A549 (cell line): ENCODE results near the gene MYOM1. TPM values are rescaled to one million over a fixed set of nuclear protein-coding genes. Genes with fewer than 3 reads are reported as not detected.

Experiments
- ATAC-seq, 2 experiments: fragments of 200-7000 bp in 1 of 2; fragments of >200 bp in 1 of 2; cut with Nextera tagmentation in 1 of 2; cut with Tn5 transposase in 1 of 2; 3 replicates each; pipeline versions ENCODE4 v1.8.0 to v1.9.1; 2018 to 2020; ENCODE audit warnings: mild to moderate bottlenecking in 1 of 2, moderate library complexity in 1 of 2
- CTCF ChIA-PET: fragments of 300-600 bp; sonication (Branson Sonifier 250); formaldehyde crosslinking; extraction: SDS; loops from one replicate; lab custom pipeline; 2021; ENCODE audit warnings: antibody characterized with exemption, inconsistent platforms; lab: Yijun Ruan, JAX
- POLR2A ChIA-PET: fragments of 350-600 bp; formaldehyde crosslinking; extraction: SDS; loops from one replicate; lab custom pipeline; 2021; ENCODE audit warnings: antibody characterized with exemption, inconsistent platforms; lab: Yijun Ruan, JAX
- DNase-seq, 2 experiments: peaks; one replicate each; pipeline versions ENCODE4 v3.0.0 to v3.0.0-alpha.2; 2011 to 2016; ENCODE audit warnings: low read depth in 1 of 2, low spot score in 1 of 2
- FAIRE-seq: peaks from 2 replicates; lab custom pipeline; 2011; peaks lifted over from hg19 to GRCh38; lab: Jason Lieb, UNC
- H3K27ac ChIP-seq, 2 experiments: fragments of >200 bp; sonication (Bioruptor Twin); formaldehyde crosslinking; 3 replicates each; pipeline ENCODE4 v1.5.1; 2016 to 2017
- H3K4me1 ChIP-seq: fragments of >200 bp; sonication (Bioruptor Twin); formaldehyde crosslinking; 3 replicates; pipeline ENCODE4 v1.6.1; 2016
- H3K4me2 ChIP-seq: fragments of >200 bp; sonication (Bioruptor Twin); formaldehyde crosslinking; 3 replicates; pipeline ENCODE4 v1.6.1; 2016
- H3K4me3 ChIP-seq: fragments of >200 bp; sonication (Bioruptor Twin); formaldehyde crosslinking; 3 replicates; pipeline ENCODE4 v1.5.1; 2016
- H3K9me3 ChIP-seq: fragments of >200 bp; sonication (Bioruptor Twin); formaldehyde crosslinking; 3 replicates; pipeline ENCODE4 v1.6.1; 2016
- CHD2 ChIP-seq: fragments of 150-350 bp; IDR thresholded peaks from 2 replicates; pipeline ENCODE4 v1.6.1; 2014; ENCODE audit warnings: low read length; ENCODE audit not compliant: partially characterized antibody
- CHD4 ChIP-seq: fragments of 200-600 bp; sonication (generic); IDR thresholded peaks from 2 replicates; pipeline ENCODE4 v1.6.1; 2016; ENCODE audit warnings: antibody characterized with exemption, mild to moderate bottlenecking, borderline replicate concordance
- EHMT2 ChIP-seq: fragments of 200-600 bp; sonication (generic); IDR thresholded peaks from 2 replicates; pipeline ENCODE4 v1.6.1; 2016; ENCODE audit warnings: antibody characterized with exemption, low read depth, mild to moderate bottlenecking, moderate library complexity
- ESRRA ChIP-seq: fragments of 150-350 bp; IDR thresholded peaks from 2 replicates; pipeline ENCODE4 v1.6.1; 2014; ENCODE audit warnings: mild to moderate bottlenecking, low read length, borderline replicate concordance
- FOSL2 ChIP-seq, 2 experiments: fragments of 450-650 bp in 1 of 2; fragments of >200 bp in 1 of 2; sonication (Bioruptor Twin) in 1 of 2; formaldehyde crosslinking; IDR thresholded peaks; 2 replicates each; pipeline versions ENCODE4 v1.5.0 to v1.6.1; 2016 to 2020; ENCODE audit warnings: mild to moderate bottlenecking in 1 of 2, moderate library complexity in 1 of 2
- HEYL ChIP-seq: fragments of 250-450 bp; sonication (Bioruptor Pico); IDR thresholded peaks from 2 replicates; pipeline ENCODE4 v1.8.0; 2021; ENCODE audit warnings: mild to moderate bottlenecking, moderate library complexity
- HOXA7 ChIP-seq: fragments of 250-450 bp; sonication (Bioruptor Pico); IDR thresholded peaks from 2 replicates; pipeline ENCODE4 v1.5.0; 2020; ENCODE audit warnings: mild to moderate bottlenecking, moderate library complexity
- KDM1A ChIP-seq: fragments of 200-600 bp; sonication (generic); IDR thresholded peaks from 2 replicates; pipeline ENCODE4 v1.6.1; 2016; ENCODE audit warnings: low read depth, mild to moderate bottlenecking
- NR3C1 ChIP-seq: fragments of >200 bp; sonication (Bioruptor Twin); formaldehyde crosslinking; IDR thresholded peaks from 3 replicates; pipeline ENCODE4 v1.6.1; 2017
- PHF8 ChIP-seq: fragments of 200-600 bp; sonication (generic); IDR thresholded peaks from 2 replicates; pipeline ENCODE4 v1.6.1; 2016; ENCODE audit warnings: low read depth, mild to moderate bottlenecking, antibody characterized with exemption, moderate library complexity, borderline replicate concordance
- RAD21 ChIP-seq, 2 experiments: fragments of >200 bp in 1 of 2; sonication (Bioruptor Twin) in 1 of 2; formaldehyde crosslinking in 1 of 2; IDR thresholded peaks in 1 of 2; conservative IDR thresholded peaks in 1 of 2; 2 replicates in 1 of 2; 3 replicates in 1 of 2; pipeline ENCODE4 v1.6.1; 2012 to 2018; ENCODE audit warnings: inconsistent platforms in 1 of 2
- RNF2 ChIP-seq: fragments of 200-600 bp; sonication (generic); IDR thresholded peaks from 2 replicates; pipeline ENCODE4 v1.6.1; 2016; ENCODE audit warnings: low read depth, mild to moderate bottlenecking, antibody characterized with exemption, moderate library complexity, borderline replicate concordance
- SREBF2 ChIP-seq: fragments of 450-650 bp; IDR thresholded peaks from 2 replicates; pipeline ENCODE4 v1.6.1; 2014; ENCODE audit warnings: mild to moderate bottlenecking, moderate library complexity
- ZC3H11A ChIP-seq: fragments of 450-650 bp; IDR thresholded peaks from 2 replicates; pipeline ENCODE4 v1.6.1; 2014; ENCODE audit warnings: antibody characterized with exemption, mild to moderate bottlenecking
- ZSCAN20 ChIP-seq: fragments of 250-450 bp; sonication (Bioruptor Pico); IDR thresholded peaks from 2 replicates; pipeline ENCODE4 v1.8.0; 2022; ENCODE audit warnings: mild to moderate bottlenecking, moderate library complexity
- WGBS: methylation state at CpG from one replicate; pipeline ENCODE4 v1.1.6; 2017; ENCODE audit errors: missing lambda C conversion rate; 5-methylcytosine and 5-hydroxymethylcytosine counted together
- polyA plus RNA-seq, 4 experiments: library from polyadenylated mRNA; depleted of rRNA in 3 of 4; stranded (reverse); fragments of >200 nt; fragmentation: RNase III in 1 of 4; extraction: RNeasy Plus Mini Kit Qiagen cat#74134 plus additional on column Dnase treatment in 1 of 4; gene quantifications; 2 replicates in 3 of 4; 3 replicates in 1 of 4; pipeline ENCODE4 v1.2.3, GENCODE V29; 2011 to 2017
- TF ChIP-seq, protein P1 (sequence below): fragments of 200-600 bp; sonication (generic); IDR thresholded peaks from 2 replicates; pipeline ENCODE4 v1.6.1; 2016; ENCODE audit warnings: antibody characterized with exemption, mild to moderate bottlenecking, moderate library complexity
- TF ChIP-seq, protein P2 (sequence below): fragments of 250-450 bp; sonication (Bioruptor Pico); IDR thresholded peaks from 2 replicates; pipeline ENCODE4 v1.5.0; 2020; ENCODE audit warnings: low read depth, mild to moderate bottlenecking, moderate library complexity
- TF ChIP-seq, protein P3 (sequence below): IDR thresholded peaks from 2 replicates; pipeline ENCODE4 v1.6.1; 2012

The MYOM1 gene
- polyA plus RNA-seq, 2 of the 4 experiments (the other 2 are of a cell fraction) = 0.18 to 0.30 TPM

DNA sequence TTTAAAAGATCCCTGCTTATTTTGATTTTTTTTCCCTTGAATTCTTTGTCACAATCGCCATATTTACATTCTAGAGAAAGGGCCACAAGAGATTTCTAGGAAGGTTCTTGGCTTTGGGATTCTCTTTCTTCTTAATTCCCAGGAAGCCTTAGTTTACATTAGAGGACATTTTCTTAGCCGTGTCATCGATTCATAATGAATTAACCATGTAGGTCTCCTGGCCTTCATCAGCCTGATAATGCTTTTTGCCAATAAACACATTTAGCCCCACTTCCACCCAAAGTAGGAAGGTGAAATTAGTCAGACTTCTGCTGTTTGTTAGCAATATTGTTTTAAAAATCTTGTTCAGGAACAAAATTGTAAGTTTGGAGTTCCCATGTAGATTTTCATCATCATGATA lies 135.6 kb downstream of the MYOM1 start:
- no peak for ATAC-seq
- ChIA-PET POLR2A (no interaction called here), CTCF (interaction anchor here (1.4 kb wide), 1 partner anchor 21 kb away, joined by 4 read pairs; no protein-coding TSS in a partner anchor)
- no peak overlapping the region for H3K27ac ChIP-seq
- no peaks in the 10 kb centered on the region for H3K4me1 ChIP-seq
- TF ChIP-seq HEYL (CRISPR knock-in tag) (no peak), EHMT2 (no peak)
- H3K4me2 ChIP-seq = no peak overlapping the region
- no peak for FAIRE-seq
- no peaks in the 10 kb centered on the region for H3K9me3 ChIP-seq
- DNase-seq = no peak
- 94% methylated on average over 3 of the region's 3 CpGs for WGBS
- H3K4me3 ChIP-seq = no peak overlapping the region

DNA sequence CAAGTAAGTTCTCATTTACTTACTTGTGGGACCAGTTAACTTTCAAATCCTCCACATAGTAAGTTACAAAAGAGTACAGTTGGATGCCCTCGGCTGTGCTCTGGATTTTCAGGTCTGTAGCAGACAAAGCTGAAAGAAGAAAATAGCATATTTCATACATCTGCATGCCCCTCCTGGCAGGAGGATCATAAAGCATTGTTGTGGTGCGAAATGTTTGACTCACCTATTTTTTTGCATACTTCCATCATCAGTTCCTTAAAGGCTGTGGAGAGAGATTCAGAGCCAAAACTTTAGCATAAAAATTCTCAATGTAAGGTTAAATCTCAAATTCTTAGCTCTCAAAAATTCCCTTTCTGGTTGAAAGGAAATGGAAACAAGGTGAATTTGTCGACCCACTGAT lies 136.0 kb downstream of the MYOM1 start:
- TF ChIP-seq, protein P1, sequence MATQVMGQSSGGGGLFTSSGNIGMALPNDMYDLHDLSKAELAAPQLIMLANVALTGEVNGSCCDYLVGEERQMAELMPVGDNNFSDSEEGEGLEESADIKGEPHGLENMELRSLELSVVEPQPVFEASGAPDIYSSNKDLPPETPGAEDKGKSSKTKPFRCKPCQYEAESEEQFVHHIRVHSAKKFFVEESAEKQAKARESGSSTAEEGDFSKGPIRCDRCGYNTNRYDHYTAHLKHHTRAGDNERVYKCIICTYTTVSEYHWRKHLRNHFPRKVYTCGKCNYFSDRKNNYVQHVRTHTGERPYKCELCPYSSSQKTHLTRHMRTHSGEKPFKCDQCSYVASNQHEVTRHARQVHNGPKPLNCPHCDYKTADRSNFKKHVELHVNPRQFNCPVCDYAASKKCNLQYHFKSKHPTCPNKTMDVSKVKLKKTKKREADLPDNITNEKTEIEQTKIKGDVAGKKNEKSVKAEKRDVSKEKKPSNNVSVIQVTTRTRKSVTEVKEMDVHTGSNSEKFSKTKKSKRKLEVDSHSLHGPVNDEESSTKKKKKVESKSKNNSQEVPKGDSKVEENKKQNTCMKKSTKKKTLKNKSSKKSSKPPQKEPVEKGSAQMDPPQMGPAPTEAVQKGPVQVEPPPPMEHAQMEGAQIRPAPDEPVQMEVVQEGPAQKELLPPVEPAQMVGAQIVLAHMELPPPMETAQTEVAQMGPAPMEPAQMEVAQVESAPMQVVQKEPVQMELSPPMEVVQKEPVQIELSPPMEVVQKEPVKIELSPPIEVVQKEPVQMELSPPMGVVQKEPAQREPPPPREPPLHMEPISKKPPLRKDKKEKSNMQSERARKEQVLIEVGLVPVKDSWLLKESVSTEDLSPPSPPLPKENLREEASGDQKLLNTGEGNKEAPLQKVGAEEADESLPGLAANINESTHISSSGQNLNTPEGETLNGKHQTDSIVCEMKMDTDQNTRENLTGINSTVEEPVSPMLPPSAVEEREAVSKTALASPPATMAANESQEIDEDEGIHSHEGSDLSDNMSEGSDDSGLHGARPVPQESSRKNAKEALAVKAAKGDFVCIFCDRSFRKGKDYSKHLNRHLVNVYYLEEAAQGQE = no peak
- TF ChIP-seq, protein P2, sequence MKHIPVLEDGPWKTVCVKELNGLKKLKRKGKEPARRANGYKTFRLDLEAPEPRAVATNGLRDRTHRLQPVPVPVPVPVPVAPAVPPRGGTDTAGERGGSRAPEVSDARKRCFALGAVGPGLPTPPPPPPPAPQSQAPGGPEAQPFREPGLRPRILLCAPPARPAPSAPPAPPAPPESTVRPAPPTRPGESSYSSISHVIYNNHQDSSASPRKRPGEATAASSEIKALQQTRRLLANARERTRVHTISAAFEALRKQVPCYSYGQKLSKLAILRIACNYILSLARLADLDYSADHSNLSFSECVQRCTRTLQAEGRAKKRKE = no peak
- TF ChIP-seq CHD4 = no peak
- TF ChIP-seq FOSL2 (IDR thresholded peaks at IDR 0.05) = no peak
- TF ChIP-seq FOSL2 (CRISPR knock-in tag; IDR thresholded peaks at IDR 0.05) = no peak
- no peak for TF ChIP-seq RNF2
- TF ChIP-seq ZC3H11A = no peak
- TF ChIP-seq, protein P3, sequence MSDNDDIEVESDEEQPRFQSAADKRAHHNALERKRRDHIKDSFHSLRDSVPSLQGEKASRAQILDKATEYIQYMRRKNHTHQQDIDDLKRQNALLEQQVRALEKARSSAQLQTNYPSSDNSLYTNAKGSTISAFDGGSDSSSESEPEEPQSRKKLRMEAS = no peak
- TF ChIP-seq SREBF2 = no peak
- TF ChIP-seq ZSCAN20 (CRISPR knock-in tag) = no peak
- TF ChIP-seq KDM1A = no peak
- TF ChIP-seq NR3C1 = no peak
- no peak for TF ChIP-seq PHF8
- no peak for TF ChIP-seq RAD21 (conservative IDR thresholded peaks at IDR 0.05 in 1 of 2, IDR thresholded peaks at IDR 0.05 in 1 of 2)
- no peak for TF ChIP-seq CHD2
- no peak for TF ChIP-seq HEYL (CRISPR knock-in tag)
- no peak for TF ChIP-seq HOXA7 (CRISPR knock-in tag)
- Histone ChIP-seq H3K27ac (no peak overlapping the region), H3K4me3 (no peak overlapping the region), H3K9me3 (no peaks in the 10 kb centered on the region), H3K4me1 (no peaks in the 10 kb centered on the region), H3K4me2 (no peak overlapping the region)
- no peak for DNase-seq
- ChIA-PET CTCF (interaction anchor here (1.4 kb wide), 1 partner anchor 21 kb away, joined by 4 read pairs; no protein-coding TSS in a partner anchor), POLR2A (no interaction called here)
- no peak for FAIRE-seq
- 72% methylated on average over 3 of the region's 3 CpGs for WGBS
- ATAC-seq = no peak

DNA sequence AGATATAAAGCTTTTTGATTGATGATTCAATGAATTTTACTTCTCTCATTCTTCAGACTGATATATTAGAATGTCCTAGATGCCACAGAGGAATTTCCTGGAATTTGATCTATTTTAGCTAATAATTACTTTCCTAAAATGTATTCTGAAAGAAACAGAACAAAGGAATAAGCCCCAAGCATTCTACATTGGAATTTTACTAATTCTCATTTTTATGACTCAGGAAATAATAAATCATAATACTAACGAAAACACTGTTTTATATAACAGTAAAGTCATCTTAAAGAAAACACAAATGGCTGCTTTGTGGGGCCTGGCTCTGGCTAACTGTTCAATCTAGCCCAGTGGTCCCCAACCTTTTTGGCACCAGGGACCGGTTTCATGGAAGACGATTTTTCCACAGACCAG lies 138.2 kb downstream of the MYOM1 start:
- no peak overlapping the region for H3K27ac ChIP-seq
- ChIA-PET CTCF (interaction anchor here (0.7 to 1.2 kb wide), 2 partner anchors 13 to 48 kb away, joined by 3 read pairs; no protein-coding TSS in a partner anchor), POLR2A (no interaction called here)
- no peak overlapping the region for H3K4me3 ChIP-seq
- H3K4me2 ChIP-seq = no peak overlapping the region
- ATAC-seq (no peak), DNase-seq (no peak), FAIRE-seq (no peak)
- TF ChIP-seq ESRRA (no peak), SREBF2 (no peak)
- TF ChIP-seq, protein P2 = no peak
- no peaks in the 10 kb centered on the region for H3K9me3 ChIP-seq
- H3K4me1 ChIP-seq = no peaks in the 10 kb centered on the region
- WGBS = 57% methylated on average over 3 of the region's 3 CpGs
